A549 (cell line): ENCODE data around the gene CAPN9.

Experiments
- BHLHE40 ChIP-seq: IDR thresholded peaks from 2 replicates; pipeline ENCODE4 v1.6.1; 2012; ENCODE audit warnings: low read depth, low read length, inconsistent platforms
- CHD2 ChIP-seq: fragments of 150-350 bp; IDR thresholded peaks from 2 replicates; pipeline ENCODE4 v1.6.1; 2014; ENCODE audit warnings: low read length; ENCODE audit not compliant: partially characterized antibody
- CTCF ChIP-seq: fragments of >200 bp; sonication (Bioruptor Twin); formaldehyde crosslinking; IDR thresholded peaks from 3 replicates; pipeline ENCODE4 v1.5.1; 2016
- KDM5A ChIP-seq: fragments of 200-600 bp; sonication (generic); IDR thresholded peaks from 2 replicates; pipeline ENCODE4 v1.6.1; 2016; ENCODE audit warnings: antibody characterized with exemption, mild to moderate bottlenecking
- MYC ChIP-seq: IDR thresholded peaks from 2 replicates; pipeline ENCODE4 v1.6.1; 2012; ENCODE audit warnings: mild to moderate bottlenecking, inconsistent platforms, low read length, improper control_type of control experiment, borderline replicate concordance
- REST ChIP-seq: fragments of 200-600 bp; sonication (generic); IDR thresholded peaks from 2 replicates; pipeline ENCODE4 v1.6.1; 2016; ENCODE audit warnings: antibody characterized with exemption, mild to moderate bottlenecking, moderate library complexity
- SMC3 ChIP-seq: fragments of >200 bp; sonication (Bioruptor Twin); formaldehyde crosslinking; IDR thresholded peaks from 3 replicates; pipeline ENCODE4 v1.6.1; 2018; ENCODE audit warnings: inconsistent platforms

GRCh38 chr1:230699716-230700115 lies 47.5 kb upstream of the CAPN9 start:
- TF ChIP-seq CTCF (no peak), MYC (no peak), SMC3 (no peak), BHLHE40 (no peak), KDM5A (no peak), REST (no peak), CHD2 (no peak)
